Neuronal stem cell (in vitro differentiated cells): ENCODE results near the gene CATSPERD.
A peak's percentile ranks its signal among the peaks of the same experiment; 100 is the strongest.

Source experiments
- DNase-seq: peaks from one replicate; pipeline ENCODE4 v3.0.0-alpha.2; 2013; ENCODE audit warnings: low spot score
- H2AFZ ChIP-seq: one replicate; pipeline ENCODE4 v1.6.1; 2013; ENCODE audit warnings: mild to moderate bottlenecking, low read length, inconsistent platforms
- H2AK5ac ChIP-seq: 2 replicates; pipeline ENCODE4 v1.6.1; 2013; ENCODE audit warnings: low read depth, mild to moderate bottlenecking, inconsistent platforms, low read length, moderate library complexity, mixed read lengths
- H2BK120ac ChIP-seq: 2 replicates; pipeline ENCODE4 v1.6.1; 2013; ENCODE audit warnings: low read depth, mild to moderate bottlenecking, inconsistent platforms, low read length, moderate library complexity, mixed read lengths
- H2BK12ac ChIP-seq: one replicate; pipeline ENCODE4 v1.6.1; 2013; ENCODE audit warnings: low read length, inconsistent platforms
- H2BK15ac ChIP-seq: 2 replicates; pipeline ENCODE4 v1.6.1; 2013; ENCODE audit warnings: mild to moderate bottlenecking, low read length, inconsistent platforms, mixed read lengths
- H2BK5ac ChIP-seq: one replicate; pipeline ENCODE4 v1.6.1; 2013; ENCODE audit warnings: inconsistent platforms, mild to moderate bottlenecking, low read length, moderate library complexity
- H3K14ac ChIP-seq: one replicate; pipeline ENCODE4 v1.6.1; 2013; ENCODE audit warnings: low read length, inconsistent platforms
- H3K18ac ChIP-seq: 2 replicates; pipeline ENCODE4 v1.6.1; 2013; ENCODE audit warnings: low read length, inconsistent platforms
- H3K23ac ChIP-seq: 2 replicates; pipeline ENCODE4 v1.6.1; 2013; ENCODE audit warnings: low read depth, mild to moderate bottlenecking, mixed read lengths, low read length, inconsistent platforms; ENCODE audit not compliant: poor library complexity
- H3K27ac ChIP-seq: replicated peaks from 3 replicates; pipeline ENCODE4 v1.5.1; 2013; ENCODE audit warnings: low read length, inconsistent platforms
- H3K27me3 ChIP-seq, 3 experiments: 2 replicates each; pipeline ENCODE4 v1.6.1; 2013; ENCODE audit warnings: low read length in 3 of 3, mild to moderate bottlenecking in 2 of 3, inconsistent platforms in 1 of 3, low read depth in 1 of 3, mixed read lengths in 1 of 3, moderate library complexity in 1 of 3; ENCODE audit not compliant: control insufficient read depth in 3 of 3, insufficient read depth in 3 of 3
- H3K36me3 ChIP-seq, 2 donors: replicated peaks in 1 of 2; 2 replicates each; pipeline ENCODE4 v1.6.1; 2013; ENCODE audit warnings: low read length in 2 of 2; ENCODE audit not compliant: control insufficient read depth in 2 of 2, insufficient read depth in 2 of 2
- H3K4ac ChIP-seq: 2 replicates; pipeline ENCODE4 v1.6.1; 2013; ENCODE audit warnings: inconsistent platforms, mild to moderate bottlenecking, low read length, moderate library complexity
- H3K4me1 ChIP-seq, 2 donors: 1 replicate in 1 of 2; 2 replicates in 1 of 2; pipeline ENCODE4 v1.6.1; 2013; ENCODE audit warnings: low read length in 2 of 2, low read depth in 1 of 2; ENCODE audit not compliant: control insufficient read depth in 2 of 2, insufficient read depth in 1 of 2
- H3K4me2 ChIP-seq: one replicate; pipeline ENCODE4 v1.6.1; 2013; ENCODE audit warnings: mild to moderate bottlenecking, low read length, inconsistent platforms; ENCODE audit not compliant: insufficient read depth, poor library complexity, severe bottlenecking
- H3K4me3 ChIP-seq, 2 donors: 2 replicates each; pipeline ENCODE4 v1.5.1; 2013; ENCODE audit warnings: low read length in 2 of 2, mild to moderate bottlenecking in 2 of 2, inconsistent platforms in 1 of 2, moderate library complexity in 1 of 2
- H3K79me1 ChIP-seq: one replicate; pipeline ENCODE4 v1.6.1; 2013; ENCODE audit warnings: low read depth, mild to moderate bottlenecking, inconsistent platforms, low read length, moderate library complexity
- H3K9ac ChIP-seq: one replicate; pipeline ENCODE4 v1.6.1; 2013; ENCODE audit warnings: mild to moderate bottlenecking, low read depth, low read length, inconsistent platforms; ENCODE audit not compliant: poor library complexity
- H3K9me3 ChIP-seq, 2 donors: replicated peaks in 1 of 2; 2 replicates each; pipeline versions ENCODE3 to v1.6.1; 2013; ENCODE audit warnings: low read length in 2 of 2, mild to moderate bottlenecking in 2 of 2, inconsistent platforms in 1 of 2, low read depth in 1 of 2, mixed read lengths in 1 of 2, moderate library complexity in 1 of 2; ENCODE audit not compliant: control insufficient read depth in 2 of 2, insufficient read depth in 1 of 2
- H4K8ac ChIP-seq: one replicate; pipeline ENCODE4 v1.6.1; 2013; ENCODE audit warnings: low read depth, mild to moderate bottlenecking, inconsistent platforms, low read length, moderate library complexity
- H4K91ac ChIP-seq: one replicate; pipeline ENCODE4 v1.6.1; 2013; ENCODE audit warnings: low read length, low read depth, mild to moderate bottlenecking, inconsistent platforms; ENCODE audit not compliant: poor library complexity
- WGBS, 2 donors: extraction: QIAGEN DNeasy Blood & Tissue Kit; methylation state at CpG; one replicate each; pipeline ENCODE4 v1.1.7; 2013; ENCODE audit warnings: missing lambda C conversion rate in 2 of 2, mixed read lengths in 1 of 2; ENCODE audit not compliant: insufficient read length in 2 of 2, insufficient replicate concordance in 1 of 2; ENCODE audit errors: extremely low coverage in 2 of 2; 5-methylcytosine and 5-hydroxymethylcytosine counted together

The CATSPERD gene

GRCh38 chr19:5789351-5789761 is 68.9 kb downstream of the CATSPERD start:
- Histone ChIP-seq H3K18ac (no peak overlapping the region), H2BK5ac (no peak overlapping the region), H3K14ac (no peak overlapping the region), H2BK12ac (no peak overlapping the region), H2AK5ac (no peak overlapping the region), H3K4me1 (peaks cover 4 to 7% of the 10 kb centered on the region in 2 donors), H3K4me2 (no peak overlapping the region), H3K9me3 (peaks cover 0 to 2% of the 10 kb centered on the region in 2 donors), H3K23ac (no peak overlapping the region), H4K91ac (no peak overlapping the region), H3K79me1 (peaks cover 13% of the 10 kb centered on the region), H3K4me3 (no peak overlapping the region), H3K9ac (no peak overlapping the region), H3K36me3 (peaks cover 35 to 58% of the 10 kb centered on the region in 2 donors), H2BK15ac (no peak overlapping the region), H3K27me3 (no peaks in the 10 kb centered on the region), H4K8ac (no peak overlapping the region), H2BK120ac (no peak overlapping the region), H3K27ac (no peak overlapping the region), H2AFZ (no peak overlapping the region), H3K4ac (no peak overlapping the region)
- DNase-seq: no peak
- no CpG with 5 or more reads among the region's 39 CpGs for WGBS, 2 donors

DNA sequence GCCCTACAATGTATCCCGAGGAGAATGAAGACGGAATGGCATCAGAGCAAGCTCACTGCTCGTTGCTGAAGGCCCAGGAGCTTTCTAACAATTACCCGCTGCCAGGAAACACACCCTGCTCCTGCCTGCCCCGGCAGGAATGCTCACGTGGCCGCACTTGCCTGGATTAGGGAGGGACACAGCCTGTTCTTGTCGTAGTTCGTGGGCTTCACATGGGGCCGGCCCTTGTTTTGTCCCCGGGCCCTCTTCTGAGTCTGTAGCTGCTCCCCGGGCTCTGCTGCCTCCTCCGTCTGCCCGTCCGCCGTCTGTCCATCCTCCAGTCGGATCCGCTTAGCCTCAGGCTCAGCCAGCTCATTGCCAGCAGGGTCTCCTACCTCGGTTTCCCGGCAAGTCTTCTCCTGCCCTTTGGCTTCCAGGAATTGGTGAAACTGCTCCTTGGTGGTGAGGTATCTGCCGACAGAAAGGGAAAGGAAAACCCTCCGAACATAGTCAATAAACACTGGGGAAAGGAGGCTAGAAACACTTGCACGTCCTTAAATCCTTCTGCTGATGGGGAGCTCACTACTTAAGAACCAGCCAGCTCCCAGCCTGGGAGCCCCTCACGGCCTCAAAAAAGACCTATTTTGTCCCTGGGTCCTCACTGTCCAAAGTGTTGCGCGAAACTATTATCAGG is 69.6 kb downstream of the CATSPERD start:
- WGBS, 2 donors: no CpG with 5 or more reads among the region's 26 CpGs
- Histone ChIP-seq H3K18ac (peak overlapping the region; percentile 15), H2BK15ac (peak overlapping the region; percentile 20), H3K4ac (no peak overlapping the region), H2AFZ (peak overlapping the region; percentile 48), H2BK5ac (peak overlapping the region; percentile 88), H3K4me2 (peak overlapping the region; percentile 90), H3K14ac (no peak overlapping the region), H3K36me3 (peaks cover 35 to 52% of the 10 kb centered on the region in 2 donors), H3K27ac (no peak overlapping the region), H3K9me3 (peaks cover 0 to 2% of the 10 kb centered on the region in 2 donors), H2BK120ac (no peak overlapping the region), H3K4me3 (peak overlapping the region; percentile 64 to 76), H3K4me1 (peaks cover 4 to 7% of the 10 kb centered on the region in 2 donors), H4K91ac (no peak overlapping the region), H3K27me3 (no peaks in the 10 kb centered on the region), H3K23ac (no peak overlapping the region), H3K9ac (no peak overlapping the region), H2AK5ac (peak overlapping the region; percentile 97), H2BK12ac (no peak overlapping the region), H3K79me1 (peaks cover 13% of the 10 kb centered on the region), H4K8ac (no peak overlapping the region)
- DNase-seq: no peak

DNA sequence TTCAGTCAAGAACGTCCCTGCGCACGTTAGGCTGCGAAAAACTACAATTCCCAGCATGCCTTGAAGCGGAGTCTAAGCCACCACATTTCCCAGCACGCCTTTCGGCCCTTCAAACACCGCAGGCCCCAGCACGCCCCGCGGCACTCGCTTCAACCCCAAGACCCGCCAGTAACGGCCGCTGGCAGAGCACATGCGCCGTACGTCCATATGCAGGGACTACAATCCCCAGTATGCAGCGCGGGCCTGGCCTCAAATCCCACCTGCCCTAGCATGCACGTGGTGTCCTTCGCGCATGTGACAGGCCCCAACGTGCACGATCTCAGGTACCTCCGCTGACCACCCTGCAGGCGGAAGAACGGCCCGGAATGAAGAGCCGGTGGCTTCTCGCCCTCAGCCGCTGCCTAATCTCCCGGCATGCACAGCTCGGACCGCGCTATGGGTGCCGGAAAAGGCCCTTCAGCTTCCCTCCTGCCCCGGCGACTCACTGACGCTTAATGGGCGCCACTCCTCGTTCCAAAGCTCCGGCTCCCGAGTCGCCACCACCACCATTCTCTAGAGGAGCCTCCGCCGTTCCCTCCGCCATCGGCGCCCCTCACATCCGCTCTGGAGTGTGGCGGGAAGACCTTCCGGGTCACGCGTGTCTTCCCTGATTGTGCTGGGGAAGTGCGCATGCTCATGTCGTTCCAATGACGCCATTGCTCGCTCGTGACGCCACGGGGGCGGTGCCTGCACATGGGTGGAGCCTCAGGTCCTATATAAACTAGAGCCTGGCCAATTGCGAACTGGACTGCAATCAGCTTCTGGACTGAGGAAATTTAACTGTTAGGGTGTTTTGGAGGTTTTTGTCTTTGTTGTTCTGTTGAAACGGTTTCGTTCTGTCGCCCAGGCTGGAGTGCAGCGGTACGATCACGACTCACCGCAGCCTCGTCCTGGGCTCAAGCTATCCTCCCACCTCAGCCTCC is 70.4 kb downstream of the CATSPERD start, which contains the start of gene DUS3L:
TSS of gene DUS3L (minus strand) at position 605 of the 962 bp plus-strand sequence. CDS start at position 583, 22 bp downstream.
- Histone ChIP-seq H3K4me1 (peaks cover 4 to 7% of the 10 kb centered on the region in 2 donors), H3K27me3 (no peaks in the 10 kb centered on the region), H3K9ac (peak within 1 kb of the TSS; percentile 78), H3K36me3 (peaks cover 35 to 44% of the 10 kb centered on the region in 2 donors), H3K23ac (peak within 1 kb of the TSS; percentile 75), H3K14ac (no peak within 1 kb of the TSS), H4K8ac (peak within 1 kb of the TSS; percentile 52), H3K18ac (peak within 1 kb of the TSS; percentile 99), H3K79me1 (peaks cover 13% of the 10 kb centered on the region), H3K9me3 (peaks cover 0 to 2% of the 10 kb centered on the region in 2 donors), H2BK120ac (peak within 1 kb of the TSS; percentile 49), H3K4me3 (peak within 1 kb of the TSS; percentile 76 to 89), H4K91ac (no peak within 1 kb of the TSS), H3K27ac (peak within 1 kb of the TSS; percentile 82), H3K4me2 (peak within 1 kb of the TSS; percentile 90), H2AK5ac (peak within 1 kb of the TSS; percentile 97), H2BK12ac (no peak within 1 kb of the TSS), H2BK5ac (peak within 1 kb of the TSS; percentile 88), H2BK15ac (peak within 1 kb of the TSS; percentile 99), H3K4ac (no peak within 1 kb of the TSS), H2AFZ (peak within 1 kb of the TSS; percentile 91)
- no CpG with 5 or more reads among the region's 72 CpGs for whole genome bisulfite sequencing, 2 donors
- peak; percentile 95 for DNase-seq
